Loucy (cell line): ENCODE data around the gene CREBRF.

ENCODE experiments used
- H2AFZ ChIP-seq: fragments of 200-600 bp; sonication (generic); 2 replicates; pipeline ENCODE4 v1.6.0; 2016; ENCODE audit warnings: antibody characterized with exemption, mild to moderate bottlenecking, low read length, moderate library complexity
- H3F3A ChIP-seq: fragments of 200-600 bp; 2 replicates; pipeline ENCODE4 v1.6.0; 2016; ENCODE audit warnings: antibody characterized with exemption, low read depth, mild to moderate bottlenecking
- H3K27me3 ChIP-seq: fragments of 200-600 bp; sonication (generic); 2 replicates; pipeline ENCODE4 v1.6.1; 2014; ENCODE audit warnings: low read length, mild to moderate bottlenecking; ENCODE audit not compliant: insufficient read depth, poor library complexity, severe bottlenecking
- H3K36me3 ChIP-seq: fragments of 200-600 bp; sonication (generic); 2 replicates; pipeline ENCODE4 v1.6.1; 2016; ENCODE audit warnings: low read length; ENCODE audit not compliant: insufficient read depth
- H3K4me1 ChIP-seq: fragments of 200-600 bp; sonication (generic); 2 replicates; pipeline ENCODE4 v1.5.1; 2014; ENCODE audit warnings: low read length, mild to moderate bottlenecking; ENCODE audit not compliant: insufficient read depth, poor library complexity, severe bottlenecking
- H3K4me2 ChIP-seq: fragments of 200-600 bp; sonication (generic); 2 replicates; pipeline ENCODE4 v1.6.0; 2014; ENCODE audit warnings: antibody characterized with exemption, low read length, low read depth, mild to moderate bottlenecking; ENCODE audit not compliant: poor library complexity, severe bottlenecking
- H3K4me3 ChIP-seq: fragments of 200-600 bp; sonication (generic); 2 replicates; pipeline ENCODE4 v1.5.1; 2014; ENCODE audit warnings: low read length, mild to moderate bottlenecking, mixed read lengths; ENCODE audit not compliant: poor library complexity, severe bottlenecking
- H3K79me2 ChIP-seq: fragments of 200-600 bp; sonication (generic); 2 replicates; pipeline ENCODE4 v1.6.1; 2014; ENCODE audit warnings: low read length; ENCODE audit not compliant: insufficient read depth
- H3K9ac ChIP-seq: fragments of 200-600 bp; sonication (generic); 2 replicates; pipeline ENCODE4 v1.6.0; 2014; ENCODE audit warnings: mild to moderate bottlenecking, low read depth, low read length, moderate library complexity; ENCODE audit not compliant: poor library complexity, severe bottlenecking
- H3K9me2 ChIP-seq: fragments of 200-600 bp; sonication (generic); replicated peaks from 2 replicates; pipeline ENCODE4 v1.6.1; 2016; ENCODE audit warnings: low read depth, low read length, mixed read lengths
- H3K9me3 ChIP-seq: fragments of 200-600 bp; sonication (generic); 2 replicates; pipeline ENCODE4 v1.6.1; 2014; ENCODE audit warnings: mild to moderate bottlenecking, antibody characterized with exemption, low read length, low read depth; ENCODE audit not compliant: insufficient read depth
- H4K20me1 ChIP-seq: fragments of 200-600 bp; sonication (generic); 2 replicates; pipeline ENCODE4 v1.6.0; 2014; ENCODE audit warnings: antibody characterized with exemption, low read length, mild to moderate bottlenecking; ENCODE audit not compliant: insufficient read depth, poor library complexity, severe bottlenecking
- CTCF ChIP-seq: fragments of 200-600 bp; sonication (generic); conservative IDR thresholded peaks from 2 replicates; pipeline ENCODE4 v1.5.1; 2014; ENCODE audit warnings: mild to moderate bottlenecking, antibody characterized with exemption, low read length
- EZH2phosphoT487 ChIP-seq: fragments of 200-600 bp; IDR thresholded peaks from 2 replicates; pipeline ENCODE4 v1.6.1; 2018; ENCODE audit warnings: antibody characterized with exemption, mild to moderate bottlenecking, moderate library complexity, borderline replicate concordance

CREBRF gene

DNA sequence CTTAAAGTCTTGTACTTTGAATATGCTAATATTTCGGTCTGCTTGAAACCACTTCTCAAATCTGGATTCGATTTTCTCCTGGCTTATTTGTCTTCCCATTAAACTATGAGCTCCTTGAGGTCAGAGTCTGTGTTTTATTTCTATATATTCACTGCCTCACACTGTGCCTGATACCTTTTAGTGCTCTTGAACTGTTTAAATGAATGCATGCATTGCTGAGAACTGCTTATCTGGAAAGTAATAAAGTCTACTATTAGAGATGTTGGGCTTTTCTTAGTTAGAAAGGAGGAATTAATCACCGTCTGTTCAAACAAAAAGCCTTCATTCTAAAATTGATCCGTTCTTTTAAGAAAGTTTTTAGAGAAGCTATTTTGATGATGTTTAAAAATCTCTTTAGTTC, 6.0 kb downstream of the CREBRF start:
- H3K4me2 ChIP-seq: no peak overlapping the region
- 0 out of 2 replicates have a peak, but pooled peaks cover 13% of the 10 kb centered on the region for H3K79me2 ChIP-seq

GRCh38 chr5:173065155-173065554, 9.0 kb downstream of the CREBRF start:
- H3K36me3 ChIP-seq: no peaks in the 10 kb centered on the region

More for the DNA sequence above, 6.0 kb downstream of the CREBRF start:
- H3K36me3 ChIP-seq: no peaks in the 10 kb centered on the region
- peaks cover 3% of the 10 kb centered on the region for H3K4me1 ChIP-seq
- H2AFZ ChIP-seq: no peak overlapping the region
- H3K9ac ChIP-seq: no peak overlapping the region
- peaks cover 8% of the 10 kb centered on the region for H4K20me1 ChIP-seq
- H3K9me3 ChIP-seq: no peaks in the 10 kb centered on the region
- no peaks in the 10 kb centered on the region for H3K27me3 ChIP-seq
- TF ChIP-seq EZH2phosphoT487 (no peak), CTCF (no peak)
- no peak overlapping the region for H3K4me3 ChIP-seq
- H3F3A ChIP-seq: no peaks in the 10 kb centered on the region
- H3K9me2 ChIP-seq: no peaks in the 10 kb centered on the region

GRCh38 chr5:173069671-173070070, 13.5 kb downstream of the CREBRF start:
- Histone ChIP-seq H3F3A (no peaks in the 10 kb centered on the region), H3K4me3 (no peak overlapping the region), H3K9me3 (no peaks in the 10 kb centered on the region), H3K27me3 (no peaks in the 10 kb centered on the region), H3K36me3 (no peaks in the 10 kb centered on the region), H3K79me2 (no peaks in the 10 kb centered on the region), H4K20me1 (no peaks in the 10 kb centered on the region), H3K9ac (no peak overlapping the region), H3K9me2 (no peaks in the 10 kb centered on the region), H2AFZ (no peak overlapping the region), H3K4me2 (no peak overlapping the region), H3K4me1 (peaks cover 3% of the 10 kb centered on the region)
- TF ChIP-seq CTCF: no peak

More at GRCh38 chr5:173065155-173065554, 9.0 kb downstream of the CREBRF start:
- Histone ChIP-seq H2AFZ (no peak overlapping the region), H3F3A (no peaks in the 10 kb centered on the region), H3K9me2 (no peaks in the 10 kb centered on the region), H3K9me3 (no peaks in the 10 kb centered on the region), H3K27me3 (no peaks in the 10 kb centered on the region), H3K4me3 (no peak overlapping the region), H3K4me1 (peaks cover 3% of the 10 kb centered on the region), H3K9ac (no peak overlapping the region), H3K4me2 (peak overlapping the region; percentile 24), H4K20me1 (no peaks in the 10 kb centered on the region), H3K79me2 (0 out of 2 replicates have a peak, but pooled peaks cover 6% of the 10 kb centered on the region)
- TF ChIP-seq EZH2phosphoT487 (no peak), CTCF (no peak)
